RWPE2 (cell line): ENCODE measurements around the gene MYO1E.
A peak's percentile ranks its signal among the peaks of the same experiment; 100 is the strongest.

Experiments used
- ATAC-seq: fragments of 200-7000 bp; cut with Tn5 transposase; 3 replicates; pipeline ENCODE4 v1.9.1; 2021; ENCODE audit warnings: low read depth
- DNase-seq: peaks from one replicate; pipeline ENCODE4 v3.0.0-alpha.2; 2020; ENCODE audit warnings: low spot score
- H3K27ac ChIP-seq: fragments of 450-650 bp; 2 replicates; pipeline ENCODE4 v1.5.1; 2017; ENCODE audit warnings: mild to moderate bottlenecking; ENCODE audit not compliant: poor library complexity, severe bottlenecking
- H3K27me3 ChIP-seq: fragments of 250-450 bp; sonication (Bioruptor Pico); 2 replicates; pipeline ENCODE4 v1.5.1; 2021; ENCODE audit warnings: mild to moderate bottlenecking, moderate library complexity; ENCODE audit not compliant: insufficient read depth, poor library complexity, severe bottlenecking
- H3K36me3 ChIP-seq: fragments of 250-450 bp; sonication (Bioruptor Pico); 2 replicates; pipeline ENCODE4 v1.5.1; 2020; ENCODE audit warnings: low read depth, mild to moderate bottlenecking, moderate library complexity
- H3K4me1 ChIP-seq: fragments of 250-450 bp; sonication (Bioruptor Pico); 2 replicates; pipeline ENCODE4 v1.5.1; 2021; ENCODE audit warnings: mild to moderate bottlenecking, moderate library complexity; ENCODE audit not compliant: insufficient read depth, poor library complexity, severe bottlenecking
- H3K4me3 ChIP-seq: fragments of 250-450 bp; sonication (Bioruptor Pico); 2 replicates; pipeline ENCODE4 v1.5.1; 2021; ENCODE audit warnings: mild to moderate bottlenecking, moderate library complexity; ENCODE audit not compliant: severe bottlenecking
- H3K9me3 ChIP-seq: fragments of 250-450 bp; sonication (Bioruptor Pico); 2 replicates; pipeline ENCODE4 v1.5.1; 2021; ENCODE audit warnings: mild to moderate bottlenecking, moderate library complexity; ENCODE audit not compliant: severe bottlenecking
- TF ChIP-seq, protein P1 (sequence below): fragments of 450-650 bp; IDR thresholded peaks from one replicate; pipeline ENCODE4 v1.5.1; 2017; ENCODE audit warnings: mild to moderate bottlenecking, moderate library complexity; ENCODE audit not compliant: poor library complexity, severe bottlenecking

MYO1E gene

DNA sequence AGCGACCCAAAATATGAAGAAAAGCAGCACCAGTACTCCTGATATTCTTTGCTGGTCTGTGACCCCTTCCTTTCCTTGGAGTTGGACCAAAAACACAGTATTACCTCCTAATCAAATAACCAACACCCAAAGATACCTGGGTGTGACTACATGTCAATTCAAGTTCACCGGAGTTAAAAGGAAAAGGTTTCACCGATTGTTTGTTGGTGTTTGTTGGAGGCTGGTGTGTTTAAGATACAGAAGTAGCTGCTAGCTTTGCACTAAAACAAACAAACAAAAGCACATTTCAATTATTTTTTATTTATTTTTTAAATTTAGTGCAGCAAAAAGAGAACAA is 81.5 kb downstream of the MYO1E start:
- Histone ChIP-seq H3K36me3 (0 out of 2 replicates have a peak, but pooled peaks cover 5% of the 10 kb centered on the region), H3K4me1 (peaks cover 50% of the 10 kb centered on the region), H3K9me3 (no peaks in the 10 kb centered on the region), H3K27ac (no peak overlapping the region), H3K27me3 (no peaks in the 10 kb centered on the region), H3K4me3 (no peak overlapping the region)
- ATAC-seq (no peak), DNase-seq (no peak)
- TF ChIP-seq, protein P1, sequence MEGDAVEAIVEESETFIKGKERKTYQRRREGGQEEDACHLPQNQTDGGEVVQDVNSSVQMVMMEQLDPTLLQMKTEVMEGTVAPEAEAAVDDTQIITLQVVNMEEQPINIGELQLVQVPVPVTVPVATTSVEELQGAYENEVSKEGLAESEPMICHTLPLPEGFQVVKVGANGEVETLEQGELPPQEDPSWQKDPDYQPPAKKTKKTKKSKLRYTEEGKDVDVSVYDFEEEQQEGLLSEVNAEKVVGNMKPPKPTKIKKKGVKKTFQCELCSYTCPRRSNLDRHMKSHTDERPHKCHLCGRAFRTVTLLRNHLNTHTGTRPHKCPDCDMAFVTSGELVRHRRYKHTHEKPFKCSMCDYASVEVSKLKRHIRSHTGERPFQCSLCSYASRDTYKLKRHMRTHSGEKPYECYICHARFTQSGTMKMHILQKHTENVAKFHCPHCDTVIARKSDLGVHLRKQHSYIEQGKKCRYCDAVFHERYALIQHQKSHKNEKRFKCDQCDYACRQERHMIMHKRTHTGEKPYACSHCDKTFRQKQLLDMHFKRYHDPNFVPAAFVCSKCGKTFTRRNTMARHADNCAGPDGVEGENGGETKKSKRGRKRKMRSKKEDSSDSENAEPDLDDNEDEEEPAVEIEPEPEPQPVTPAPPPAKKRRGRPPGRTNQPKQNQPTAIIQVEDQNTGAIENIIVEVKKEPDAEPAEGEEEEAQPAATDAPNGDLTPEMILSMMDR, result no peak

DNA sequence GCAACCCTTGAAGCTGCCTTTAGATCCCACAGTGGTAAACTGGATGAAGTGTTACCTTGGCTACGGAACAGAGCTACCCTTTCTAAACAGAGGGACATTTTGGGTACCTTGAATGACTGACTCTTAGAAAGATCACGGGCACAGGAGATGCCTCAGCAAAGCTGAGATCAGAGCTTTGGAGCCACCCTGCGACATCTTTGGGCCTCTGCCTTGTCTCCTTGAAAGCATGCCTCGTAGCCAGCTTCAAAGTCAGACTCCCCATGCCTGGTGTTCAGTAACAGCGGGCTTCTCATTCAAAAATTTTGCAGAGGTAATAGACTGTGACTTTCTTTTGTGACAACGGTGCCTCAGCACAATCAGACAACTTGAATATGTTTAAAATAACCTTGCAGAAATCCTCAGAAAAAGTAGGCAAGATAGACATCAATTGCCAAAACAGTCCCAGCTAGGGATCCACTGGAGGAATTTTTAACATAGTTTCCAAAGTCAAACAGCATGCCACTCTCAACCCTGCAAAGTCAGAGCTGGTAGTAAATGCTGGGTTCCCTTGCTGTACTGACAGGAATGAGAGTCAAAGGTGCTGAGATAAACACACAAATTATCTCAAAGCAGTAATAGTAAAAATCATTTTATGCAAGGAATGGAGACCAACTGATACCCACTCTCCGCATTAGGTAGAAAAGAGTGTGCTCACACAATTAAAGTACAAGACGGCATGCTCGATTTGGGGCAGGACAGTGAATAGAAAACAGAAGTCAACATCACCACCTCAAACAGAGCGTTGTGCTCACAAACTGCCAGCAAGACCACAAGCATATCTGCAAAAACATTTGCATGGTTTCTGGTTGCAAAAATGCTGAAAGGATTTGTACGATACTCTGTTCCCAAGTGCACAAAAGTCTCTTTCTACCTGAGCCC is 82.1 kb downstream of the MYO1E start:
- H3K4me3 ChIP-seq, result no peak overlapping the region
- H3K4me1 ChIP-seq, result peaks cover 50% of the 10 kb centered on the region
- ATAC-seq (no peak), DNase-seq (no peak)
- 0 out of 2 replicates have a peak, but pooled peaks cover 5% of the 10 kb centered on the region for H3K36me3 ChIP-seq
- TF ChIP-seq, protein P1, result no peak
- H3K9me3 ChIP-seq, result no peaks in the 10 kb centered on the region
- H3K27me3 ChIP-seq, result no peaks in the 10 kb centered on the region
- H3K27ac ChIP-seq, result no peak overlapping the region

DNA sequence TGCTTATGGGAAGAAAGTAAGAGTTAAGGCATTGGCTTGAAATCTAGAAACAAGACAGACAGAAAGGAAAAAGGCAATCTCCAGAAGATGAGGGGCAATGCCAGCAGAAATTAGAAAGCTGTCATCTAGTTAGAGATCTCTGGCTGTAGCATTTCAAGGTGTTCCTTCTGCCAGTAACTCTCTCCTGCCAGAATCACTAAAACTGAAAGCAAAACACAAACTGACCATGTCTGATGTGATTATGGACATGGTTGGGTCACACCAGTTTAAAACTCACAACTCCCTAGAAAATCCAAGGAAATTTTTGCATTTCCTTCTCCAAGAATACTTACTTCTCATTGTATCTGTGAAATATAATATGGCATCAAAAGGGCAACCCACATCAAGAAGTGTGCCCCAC is 83.1 kb downstream of the MYO1E start:
- no peak for DNase-seq

DNA sequence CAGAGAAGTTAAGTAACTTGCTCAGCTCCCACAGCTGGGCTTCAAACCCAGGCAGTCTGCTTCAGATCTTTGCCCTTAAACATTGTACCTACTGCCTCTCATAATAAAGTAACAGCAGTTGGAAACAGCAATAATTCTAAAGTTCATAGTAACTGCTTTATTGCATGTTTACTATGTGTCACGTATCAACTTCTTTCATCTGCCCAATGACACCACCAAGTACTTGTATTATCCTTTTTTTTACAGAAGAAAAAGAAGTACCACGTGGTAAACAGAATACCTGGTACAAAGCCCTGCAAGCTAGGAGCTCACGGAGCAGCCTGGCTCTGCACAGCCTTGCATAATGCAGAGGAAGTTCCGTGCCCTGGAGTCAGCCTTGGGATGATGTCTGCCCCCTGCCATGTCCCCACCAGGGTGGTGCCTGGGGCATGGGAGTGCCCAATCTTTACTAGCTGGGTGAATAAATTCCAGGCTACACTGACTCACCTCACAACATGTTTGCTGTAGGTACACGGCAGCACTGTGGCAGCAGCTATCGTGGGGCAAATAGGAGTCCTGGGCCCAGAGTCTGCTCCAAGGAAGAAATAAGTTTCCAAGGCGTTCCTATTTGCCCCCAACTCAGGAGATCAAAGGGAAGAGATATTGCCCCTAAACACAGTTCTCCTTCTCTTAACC is 88.8 kb downstream of the MYO1E start:
- DNase-seq (peak; percentile 100), ATAC-seq (peak; percentile 95)
- peak overlapping the region; percentile 95 for H3K27ac ChIP-seq
- H3K4me1 ChIP-seq, result peaks cover 69% of the 10 kb centered on the region
- TF ChIP-seq, protein P1, result no peak
- no peak overlapping the region for H3K4me3 ChIP-seq
- H3K9me3 ChIP-seq, result no peaks in the 10 kb centered on the region
- no peaks in the 10 kb centered on the region for H3K27me3 ChIP-seq
- H3K36me3 ChIP-seq, result no peaks in the 10 kb centered on the region

More for the DNA sequence above, 83.1 kb downstream of the MYO1E start:
- no peaks in the 10 kb centered on the region for H3K9me3 ChIP-seq
- no peak for ATAC-seq
- H3K4me3 ChIP-seq, result no peak overlapping the region
- TF ChIP-seq, protein P1, result no peak
- H3K27me3 ChIP-seq, result no peaks in the 10 kb centered on the region
- no peak overlapping the region for H3K27ac ChIP-seq
- peaks cover 49% of the 10 kb centered on the region for H3K4me1 ChIP-seq
- 0 out of 2 replicates have a peak, but pooled peaks cover 5% of the 10 kb centered on the region for H3K36me3 ChIP-seq
